ENCODE measurements around the gene PSMD10. TPM values are rescaled to one million over a fixed set of nuclear protein-coding genes. Genes with fewer than 3 reads are reported as not detected.

The PSMD10 gene
- total RNA-seq, 2 donors from 2014 or later: 14.3 to 17.5 TPM

DNA sequence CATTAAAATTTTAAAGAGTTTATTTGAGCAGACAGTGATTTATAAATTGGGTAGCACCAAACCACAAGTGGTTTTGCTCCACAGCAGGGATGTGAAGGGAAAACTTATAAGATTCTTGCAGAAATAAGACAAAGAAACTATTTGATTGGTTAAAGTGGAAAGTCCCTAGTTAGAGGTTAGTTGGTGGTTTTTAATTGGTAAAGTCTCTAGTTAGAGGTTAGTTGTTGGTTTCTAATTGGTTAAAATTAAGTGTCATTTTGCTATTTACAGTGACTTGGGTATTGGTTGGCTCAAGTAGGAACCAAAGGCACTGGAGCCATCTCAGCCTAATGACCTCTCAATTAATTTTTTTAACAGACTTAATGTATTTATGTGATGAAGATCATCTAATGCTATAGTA lies 23.2 kb upstream of the PSMD10 start:
- Mint-ChIP-seq H3K27ac (no peak overlapping the region), H3K36me3 (ENCODE audit: low read depth) (no peaks in the 10 kb centered on the region), H3K4me1 (peaks cover 4% of the 10 kb centered on the region), H3K27me3 (no peaks in the 10 kb centered on the region), H3K4me3 (no peak overlapping the region)
- no peaks in the 10 kb centered on the region for H3K9me3 ChIP-seq (ENCODE audit: control insufficient read depth, low read length, poor library complexity, severe bottlenecking)
- DNase-seq (no peak), ATAC-seq (no peak)

DNA sequence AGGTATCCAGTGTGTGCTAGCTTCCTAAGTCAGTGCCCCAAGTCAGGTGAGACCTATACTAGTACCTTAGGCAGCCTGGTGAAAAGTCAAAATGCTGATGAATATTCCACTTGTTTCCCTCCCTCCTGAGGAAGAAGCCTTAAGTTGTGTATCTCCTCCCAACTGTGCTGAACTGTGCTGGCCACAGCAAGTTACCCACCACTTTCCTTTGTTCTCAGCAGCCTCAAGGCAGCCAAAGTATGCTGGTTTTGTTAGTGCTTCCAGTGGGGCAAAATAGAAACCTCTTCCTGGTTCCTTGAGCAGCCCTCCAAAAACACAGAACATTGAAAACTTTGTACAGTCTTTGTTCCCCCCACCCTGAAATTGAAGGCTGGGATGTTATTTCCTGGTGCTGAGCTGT lies 14.1 kb upstream of the PSMD10 start:
- Mint-ChIP-seq H3K4me3 (no peak overlapping the region), H3K4me1 (peaks cover 8% of the 10 kb centered on the region), H3K27ac (no peak overlapping the region), H3K27me3 (no peaks in the 10 kb centered on the region), H3K36me3 (ENCODE audit: low read depth) (peaks cover 4% of the 10 kb centered on the region)
- ATAC-seq: no peak
- no peaks in the 10 kb centered on the region for H3K9me3 ChIP-seq (ENCODE audit: control insufficient read depth, low read length, poor library complexity, severe bottlenecking)
- DNase-seq: no peak

DNA sequence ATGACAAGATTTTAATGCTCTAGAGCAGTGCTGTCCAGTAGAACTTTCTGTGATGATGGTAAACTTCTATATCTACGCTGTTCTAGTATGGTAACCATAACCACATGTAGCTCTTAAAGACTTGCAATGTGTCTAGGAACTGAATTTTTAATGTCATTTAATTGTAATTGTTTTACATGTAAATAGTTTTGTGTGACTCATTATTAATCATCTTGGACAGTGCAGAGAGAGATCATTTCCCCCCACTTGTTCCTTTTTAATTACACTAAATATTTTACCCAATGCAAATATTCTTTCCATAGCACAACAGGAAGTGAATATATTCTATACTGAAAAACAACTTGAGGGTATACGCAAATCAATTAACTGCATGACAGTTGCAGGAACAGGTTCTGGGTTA lies 6.0 kb upstream of the PSMD10 start:
- no peaks in the 10 kb centered on the region for H3K27me3 Mint-ChIP-seq
- no peak overlapping the region for H3K27ac Mint-ChIP-seq
- ATAC-seq (no peak), DNase-seq (no peak)
- no peaks in the 10 kb centered on the region for H3K36me3 Mint-ChIP-seq (ENCODE audit: low read depth)
- H3K4me1 Mint-ChIP-seq: peaks cover 7% of the 10 kb centered on the region
- no peaks in the 10 kb centered on the region for H3K9me3 ChIP-seq (ENCODE audit: control insufficient read depth, low read length, poor library complexity, severe bottlenecking)
- no peak overlapping the region for H3K4me3 Mint-ChIP-seq

DNA sequence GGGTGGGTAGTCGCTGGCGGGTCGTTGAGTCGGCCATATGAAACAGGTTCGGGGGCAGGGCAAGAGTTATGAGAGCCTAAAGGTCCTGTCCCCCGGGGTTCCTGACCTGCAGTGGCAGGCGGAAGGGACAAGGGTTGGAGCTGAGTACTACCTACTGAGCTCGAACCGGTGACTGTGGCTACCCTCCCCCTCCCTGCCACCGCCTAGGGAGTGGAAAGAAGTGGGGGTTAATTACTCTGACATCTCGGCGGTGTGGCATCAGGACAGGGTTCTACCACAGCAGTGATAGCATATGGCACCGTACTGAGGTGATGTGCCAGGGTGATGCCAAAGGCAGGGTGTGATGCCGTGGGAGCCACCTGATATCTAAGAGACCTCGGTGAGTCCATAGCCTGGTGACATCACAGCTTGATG lies 543 bp upstream of the PSMD10 start:
- no peaks in the 10 kb centered on the region for H3K36me3 Mint-ChIP-seq (ENCODE audit: low read depth)
- H3K4me1 Mint-ChIP-seq: peaks cover 5% of the 10 kb centered on the region
- H3K4me3 Mint-ChIP-seq: no peak overlapping the region
- H3K9me3 ChIP-seq (ENCODE audit: control insufficient read depth, low read length, poor library complexity, severe bottlenecking): no peaks in the 10 kb centered on the region
- H3K27ac Mint-ChIP-seq: no peak overlapping the region
- ATAC-seq (peak; percentile 18), DNase-seq (no peak)
- H3K27me3 Mint-ChIP-seq: no peaks in the 10 kb centered on the region

DNA sequence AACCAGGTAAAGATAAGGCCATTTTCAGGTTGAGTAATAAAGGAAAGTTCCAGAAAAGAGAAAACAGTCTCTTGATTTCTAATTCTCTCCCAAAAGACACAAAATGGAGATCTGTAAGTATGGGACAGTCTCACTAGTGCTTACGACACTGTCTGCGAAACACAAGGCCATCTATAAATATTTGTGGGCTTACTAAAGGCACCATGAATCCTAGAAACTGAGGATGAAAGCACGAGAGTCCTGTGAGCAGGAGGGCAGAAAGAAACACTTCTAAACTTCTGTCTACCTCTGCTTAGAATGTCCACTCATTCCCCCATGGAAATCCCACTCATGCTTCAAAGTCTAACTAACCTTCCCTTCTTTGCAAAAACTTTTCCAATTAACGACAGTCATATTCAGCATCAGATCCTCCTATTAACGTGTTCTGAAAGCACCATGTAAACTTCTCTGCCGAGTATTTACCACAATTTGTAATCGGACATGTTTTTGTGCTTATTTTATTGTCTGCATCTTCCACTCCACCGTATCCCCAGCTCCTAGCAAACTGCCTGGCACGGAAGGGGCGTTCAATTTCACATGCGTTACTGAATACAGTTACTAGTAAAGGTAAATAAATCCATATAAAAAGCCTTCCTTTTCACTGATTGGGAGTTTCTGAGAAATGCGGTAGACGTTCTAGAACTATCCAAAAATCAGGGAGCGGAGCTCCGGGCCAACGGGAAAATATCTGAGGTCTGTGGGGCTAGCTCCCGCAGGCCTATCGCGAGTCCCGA lies 665 bp downstream of the PSMD10 start:
- Mint-ChIP-seq H3K4me3 (no peak overlapping the region), H3K4me1 (peaks cover 5% of the 10 kb centered on the region), H3K27me3 (no peaks in the 10 kb centered on the region), H3K27ac (no peak overlapping the region), H3K36me3 (ENCODE audit: low read depth) (no peaks in the 10 kb centered on the region)
- DNase-seq (no peak), ATAC-seq (no peak)
- no peaks in the 10 kb centered on the region for H3K9me3 ChIP-seq (ENCODE audit: control insufficient read depth, low read length, poor library complexity, severe bottlenecking)

DNA sequence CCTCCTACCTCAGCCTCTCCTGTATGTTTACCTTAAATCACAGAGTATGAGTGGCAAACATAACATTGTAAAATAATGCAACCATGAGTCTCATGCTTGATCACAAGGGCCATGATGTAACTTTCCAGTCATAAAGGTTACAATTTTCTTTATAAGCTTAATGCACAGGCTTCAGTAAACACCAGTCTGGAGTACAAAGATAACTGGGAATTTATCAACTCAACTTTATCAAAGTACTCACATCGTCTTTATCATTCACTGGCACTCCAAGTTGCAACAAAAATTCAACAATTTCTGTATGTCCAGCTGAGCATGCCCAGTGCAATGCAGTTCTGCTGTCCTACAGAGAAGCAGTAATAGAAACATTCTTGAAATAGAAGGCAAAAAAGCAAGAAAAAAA lies 2.8 kb downstream of the PSMD10 start:
- no peaks in the 10 kb centered on the region for H3K27me3 Mint-ChIP-seq
- ATAC-seq: no peak
- no peak overlapping the region for H3K4me3 Mint-ChIP-seq
- no peaks in the 10 kb centered on the region for H3K36me3 Mint-ChIP-seq (ENCODE audit: low read depth)
- H3K27ac Mint-ChIP-seq: no peak overlapping the region
- H3K9me3 ChIP-seq (ENCODE audit: control insufficient read depth, low read length, poor library complexity, severe bottlenecking): no peaks in the 10 kb centered on the region
- no peak for DNase-seq
- H3K4me1 Mint-ChIP-seq: peaks cover 5% of the 10 kb centered on the region

DNA sequence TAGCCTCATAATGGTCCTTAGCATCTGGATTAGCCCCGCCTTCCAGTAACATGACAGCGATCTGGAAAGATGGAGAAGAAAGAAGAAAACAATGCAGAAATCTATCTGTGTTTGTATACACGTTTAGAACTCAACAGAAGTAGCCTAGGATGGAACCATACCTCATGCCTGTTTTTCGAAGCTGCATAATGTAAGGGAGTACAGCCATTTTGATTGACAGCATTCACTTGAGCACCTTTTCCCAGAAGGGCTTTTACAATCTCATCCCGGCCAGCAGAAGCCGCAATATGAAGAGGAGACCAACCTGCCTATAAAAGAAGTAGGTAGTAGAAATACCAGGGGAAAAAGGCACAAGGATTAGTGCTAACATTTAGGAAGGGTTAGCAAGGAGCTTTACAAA lies 3.5 kb downstream of the PSMD10 start:
- H3K27me3 Mint-ChIP-seq: no peaks in the 10 kb centered on the region
- no peaks in the 10 kb centered on the region for H3K9me3 ChIP-seq (ENCODE audit: control insufficient read depth, low read length, poor library complexity, severe bottlenecking)
- H3K36me3 Mint-ChIP-seq (ENCODE audit: low read depth): no peaks in the 10 kb centered on the region
- DNase-seq (no peak), ATAC-seq (no peak)
- no peak overlapping the region for H3K27ac Mint-ChIP-seq
- no peaks in the 10 kb centered on the region for H3K4me1 Mint-ChIP-seq
- H3K4me3 Mint-ChIP-seq: no peak overlapping the region

DNA sequence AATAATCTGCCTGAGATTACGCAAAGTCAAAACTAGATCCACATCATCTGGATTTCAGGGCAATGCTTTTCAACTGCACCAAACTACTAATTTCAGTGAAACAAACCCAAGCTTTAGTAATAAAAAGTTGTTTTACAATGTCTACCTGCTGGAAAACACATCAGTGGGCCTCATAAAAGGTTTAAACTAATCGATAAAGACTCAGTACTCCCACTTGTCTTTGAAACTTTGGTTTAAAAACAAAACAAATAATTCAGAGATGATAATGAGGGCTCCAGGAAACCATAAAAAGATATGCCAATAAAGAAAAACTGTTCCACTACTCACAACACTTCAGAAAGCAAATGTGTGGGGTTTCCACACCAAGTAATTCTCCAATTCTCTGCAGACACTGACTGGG lies 10.2 kb downstream of the PSMD10 start:
- ATAC-seq (no peak), DNase-seq (no peak)
- Mint-ChIP-seq H3K36me3 (ENCODE audit: low read depth) (no peaks in the 10 kb centered on the region), H3K27me3 (no peaks in the 10 kb centered on the region), H3K4me3 (no peak overlapping the region), H3K27ac (no peak overlapping the region), H3K4me1 (no peaks in the 10 kb centered on the region)
- no peaks in the 10 kb centered on the region for H3K9me3 ChIP-seq (ENCODE audit: control insufficient read depth, low read length, poor library complexity, severe bottlenecking)

DNA sequence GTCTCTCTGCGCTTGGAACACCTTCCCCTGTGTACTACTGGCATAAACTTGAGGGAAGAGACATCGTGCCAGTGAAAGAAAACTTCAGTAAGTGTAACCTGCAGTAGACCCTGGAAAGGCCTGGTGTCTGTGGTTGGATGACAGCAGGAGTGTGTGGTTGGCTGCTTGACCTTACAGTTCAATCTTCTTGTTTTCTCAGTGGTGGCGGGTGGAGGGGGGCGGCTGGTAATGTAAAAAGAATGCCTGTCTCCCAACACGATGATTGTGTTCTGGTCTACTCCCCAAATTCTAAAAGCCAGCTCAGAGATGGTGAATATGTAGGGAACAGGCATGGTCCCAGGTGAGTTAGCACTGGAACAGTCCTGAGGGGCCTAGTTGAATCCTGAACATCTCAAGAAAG lies 18.6 kb downstream of the PSMD10 start:
- Mint-ChIP-seq H3K4me1 (peaks cover 3% of the 10 kb centered on the region), H3K27me3 (no peaks in the 10 kb centered on the region), H3K36me3 (ENCODE audit: low read depth) (peaks cover 9% of the 10 kb centered on the region), H3K4me3 (no peak overlapping the region), H3K27ac (no peak overlapping the region)
- H3K9me3 ChIP-seq (ENCODE audit: control insufficient read depth, low read length, poor library complexity, severe bottlenecking): no peaks in the 10 kb centered on the region
- no peak for DNase-seq
- ATAC-seq: no peak

DNA sequence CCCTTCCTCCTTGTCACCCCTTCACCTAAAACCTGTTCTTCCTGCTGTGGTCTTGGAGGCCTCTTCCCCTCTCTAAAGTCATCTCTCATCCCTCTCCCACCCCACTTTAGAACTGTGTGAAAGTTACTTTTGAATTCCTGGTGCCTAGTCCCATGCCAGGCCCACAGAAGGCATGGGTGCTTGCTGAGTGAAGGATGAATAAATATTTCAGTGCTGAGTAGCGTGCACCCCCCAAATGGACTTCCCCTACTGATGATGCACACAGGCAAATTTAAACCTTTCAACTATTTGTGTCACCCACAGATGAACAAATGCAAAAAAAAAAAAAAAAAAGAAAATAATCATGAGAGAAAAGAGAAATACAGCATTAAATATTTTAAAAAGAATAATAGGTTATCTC lies 19.8 kb downstream of the PSMD10 start:
- Mint-ChIP-seq H3K27me3 (no peaks in the 10 kb centered on the region), H3K27ac (peak overlapping the region; percentile 62), H3K36me3 (ENCODE audit: low read depth) (peaks cover 9% of the 10 kb centered on the region), H3K4me3 (no peak overlapping the region), H3K4me1 (peaks cover 3% of the 10 kb centered on the region)
- ATAC-seq (peak; percentile 37), DNase-seq (no peak)
- H3K9me3 ChIP-seq (ENCODE audit: control insufficient read depth, low read length, poor library complexity, severe bottlenecking): no peaks in the 10 kb centered on the region

DNA sequence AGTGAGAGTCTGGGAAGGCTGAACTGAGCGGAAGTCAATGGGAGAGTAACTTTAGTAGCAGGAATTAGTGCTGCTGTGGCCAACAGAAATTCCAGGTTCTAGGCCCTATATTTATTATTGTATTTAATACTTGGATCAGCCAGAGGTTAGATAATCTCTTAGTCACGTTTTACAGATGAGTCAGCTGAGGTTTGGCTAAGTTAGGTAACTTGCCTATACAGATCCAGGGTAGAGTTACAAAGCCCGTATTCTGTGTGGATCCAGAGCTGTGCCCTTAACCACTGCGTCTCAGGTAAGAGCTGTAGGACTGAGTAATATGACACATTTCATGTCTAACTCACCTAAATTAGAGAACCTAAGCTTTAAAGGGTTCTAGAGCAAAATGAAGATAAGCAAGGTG lies 20.5 kb downstream of the PSMD10 start:
- peaks cover 9% of the 10 kb centered on the region for H3K36me3 Mint-ChIP-seq (ENCODE audit: low read depth)
- no peak for ATAC-seq

DNA sequence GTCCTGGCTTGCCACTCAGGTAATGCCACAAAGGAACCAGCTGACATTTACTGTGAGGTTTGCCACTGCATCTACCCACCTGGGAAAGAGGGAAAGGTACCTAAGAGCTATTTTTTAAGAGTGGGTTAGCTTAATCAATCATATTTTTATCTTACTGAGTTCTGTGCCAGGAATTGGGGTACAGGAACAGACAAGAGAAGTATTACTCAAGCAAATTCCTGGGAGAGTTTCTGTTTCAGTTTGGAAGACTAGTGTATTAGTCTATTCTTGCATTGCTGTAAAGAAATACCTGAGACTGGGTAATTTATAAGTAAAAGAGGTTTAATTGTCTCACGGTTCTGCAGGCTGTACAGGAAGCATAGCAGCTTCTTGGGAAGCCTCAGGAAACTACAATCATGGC lies 23.2 kb downstream of the PSMD10 start:
- H3K27me3 Mint-ChIP-seq: no peaks in the 10 kb centered on the region
- DNase-seq (no peak), ATAC-seq (no peak)
- H3K36me3 Mint-ChIP-seq (ENCODE audit: low read depth): no peaks in the 10 kb centered on the region
- no peak overlapping the region for H3K4me3 Mint-ChIP-seq
- H3K9me3 ChIP-seq (ENCODE audit: control insufficient read depth, low read length, poor library complexity, severe bottlenecking): no peaks in the 10 kb centered on the region
- peaks cover 3% of the 10 kb centered on the region for H3K4me1 Mint-ChIP-seq
- peak overlapping the region; percentile 49 for H3K27ac Mint-ChIP-seq

More for the DNA sequence above, 20.5 kb downstream of the PSMD10 start:
- Mint-ChIP-seq H3K4me1 (peaks cover 3% of the 10 kb centered on the region), H3K27me3 (no peaks in the 10 kb centered on the region), H3K4me3 (no peak overlapping the region), H3K27ac (peak overlapping the region; percentile 66)
- no peaks in the 10 kb centered on the region for H3K9me3 ChIP-seq (ENCODE audit: control insufficient read depth, low read length, poor library complexity, severe bottlenecking)
- DNase-seq: no peak

DNA sequence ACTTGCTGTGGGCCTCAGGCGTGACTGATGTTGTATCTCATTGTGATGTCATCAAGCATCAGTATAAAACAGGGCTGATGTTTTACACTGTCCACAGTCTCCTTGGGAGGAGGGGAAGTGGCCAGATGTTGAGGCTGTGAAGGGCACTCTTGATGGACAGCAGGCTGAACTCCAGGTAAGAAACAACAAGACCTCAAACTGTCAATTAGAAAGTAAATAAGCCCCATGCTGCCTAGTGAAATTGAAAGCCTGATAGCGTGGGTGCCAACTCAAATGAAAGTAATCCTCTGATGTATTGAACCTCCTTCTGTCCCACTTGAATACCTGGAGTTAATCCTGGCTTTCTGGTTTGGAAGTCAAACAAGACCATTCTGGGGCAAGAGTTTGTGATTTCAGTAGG lies 26.7 kb downstream of the PSMD10 start:
- Mint-ChIP-seq H3K27ac (peak overlapping the region; percentile 49), H3K4me3 (no peak overlapping the region), H3K36me3 (ENCODE audit: low read depth) (no peaks in the 10 kb centered on the region), H3K27me3 (no peaks in the 10 kb centered on the region), H3K4me1 (peaks cover 4% of the 10 kb centered on the region)
- DNase-seq (no peak), ATAC-seq (no peak)
- H3K9me3 ChIP-seq (ENCODE audit: control insufficient read depth, low read length, poor library complexity, severe bottlenecking): no peaks in the 10 kb centered on the region

DNA sequence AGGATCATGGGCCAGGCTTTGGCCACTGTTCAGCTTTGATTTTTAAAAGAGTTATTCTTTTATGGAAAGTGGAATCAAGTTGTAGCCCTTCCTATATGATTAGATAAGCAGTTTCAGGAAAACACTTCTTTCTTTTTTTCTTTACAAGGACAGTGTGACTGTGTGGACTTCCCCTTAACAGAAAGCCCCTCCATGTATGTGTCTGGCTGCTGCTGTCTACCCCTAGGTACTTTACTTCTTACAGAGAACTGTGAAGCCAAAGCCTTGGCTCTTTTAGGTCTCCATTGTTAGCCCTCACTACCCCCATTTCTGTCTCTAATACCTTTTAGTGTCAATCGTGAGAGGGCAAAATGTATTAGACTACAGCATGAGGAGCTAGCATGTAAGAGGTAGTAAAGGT lies 27.3 kb downstream of the PSMD10 start:
- no peak for DNase-seq
- peaks cover 7% of the 10 kb centered on the region for H3K4me1 Mint-ChIP-seq
- no peak overlapping the region for H3K4me3 Mint-ChIP-seq
- H3K27ac Mint-ChIP-seq: no peak overlapping the region
- ATAC-seq: no peak
- H3K36me3 Mint-ChIP-seq (ENCODE audit: low read depth): no peaks in the 10 kb centered on the region
- no peaks in the 10 kb centered on the region for H3K27me3 Mint-ChIP-seq
- H3K9me3 ChIP-seq (ENCODE audit: control insufficient read depth, low read length, poor library complexity, severe bottlenecking): no peaks in the 10 kb centered on the region

Data from T-helper 17 cell (primary cell).